Activated naive CD4-positive, alpha-beta T cell treated with Interleukin-2 at 50 U/mL for 16 hours (primary cell): ENCODE measurements around the gene MRM1.

Source experiments
- DNase-seq: peaks from one replicate; pipeline ENCODE4 v3.0.0-alpha.2; 2020

The MRM1 gene

DNA sequence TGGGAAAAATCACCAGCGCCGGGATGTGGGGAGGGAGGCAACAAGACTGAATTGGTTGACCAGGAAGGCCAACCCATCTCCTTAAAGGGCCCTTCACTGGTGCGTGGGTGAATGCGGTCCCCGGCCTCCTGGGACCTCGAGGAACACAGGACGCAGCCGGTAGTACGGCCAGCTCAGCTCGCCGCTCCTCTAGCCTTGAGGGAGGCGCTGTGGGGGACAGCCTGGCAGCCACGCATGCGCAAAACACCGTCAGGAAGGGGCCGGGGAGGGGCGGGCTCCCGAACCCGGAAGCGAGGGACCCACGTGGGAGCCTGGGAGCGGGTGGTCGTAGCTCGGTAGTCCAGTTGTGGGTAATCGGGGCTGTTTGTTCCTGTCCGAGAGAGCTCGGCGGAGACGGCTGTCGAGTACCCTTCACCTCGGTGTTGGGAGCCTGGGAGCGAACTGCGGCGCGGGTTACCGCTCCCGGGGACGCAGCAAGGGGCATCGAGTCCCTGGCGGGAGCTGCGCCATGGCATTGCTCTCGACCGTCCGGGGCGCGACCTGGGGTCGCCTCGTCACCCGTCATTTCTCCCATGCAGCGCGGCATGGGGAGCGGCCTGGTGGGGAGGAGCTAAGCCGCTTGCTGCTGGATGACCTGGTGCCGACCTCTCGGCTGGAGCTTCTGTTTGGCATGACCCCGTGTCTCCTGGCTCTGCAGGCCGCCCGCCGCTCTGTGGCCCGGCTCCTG lies at the start of gene MRM1:
TSS of gene MRM1 (plus strand) at position 281 of the 727 bp plus-strand sequence. CDS start at position 509, 228 bp downstream.
- DNase-seq, result peak; percentile 92

DNA sequence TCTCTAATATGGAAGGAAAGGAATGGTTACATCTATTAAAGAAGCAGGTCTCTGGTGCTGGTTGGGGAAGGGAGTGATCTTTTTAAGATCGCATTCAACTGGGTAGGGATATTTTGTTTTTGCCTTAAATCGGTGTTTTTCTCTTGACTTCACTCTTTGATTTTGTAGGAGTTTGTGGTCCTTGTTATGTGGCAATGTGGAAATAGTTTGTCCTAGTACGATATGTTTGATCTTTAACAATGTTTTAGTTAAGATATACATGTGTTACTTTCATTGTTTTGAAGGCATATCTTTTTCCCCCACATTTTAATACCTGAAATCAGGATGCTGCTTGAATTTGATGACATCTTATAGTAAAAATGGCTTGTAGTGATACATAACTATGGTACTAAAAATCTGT lies 47.9 kb upstream of the MRM1 start:
- DNase-seq, result no peak

DNA sequence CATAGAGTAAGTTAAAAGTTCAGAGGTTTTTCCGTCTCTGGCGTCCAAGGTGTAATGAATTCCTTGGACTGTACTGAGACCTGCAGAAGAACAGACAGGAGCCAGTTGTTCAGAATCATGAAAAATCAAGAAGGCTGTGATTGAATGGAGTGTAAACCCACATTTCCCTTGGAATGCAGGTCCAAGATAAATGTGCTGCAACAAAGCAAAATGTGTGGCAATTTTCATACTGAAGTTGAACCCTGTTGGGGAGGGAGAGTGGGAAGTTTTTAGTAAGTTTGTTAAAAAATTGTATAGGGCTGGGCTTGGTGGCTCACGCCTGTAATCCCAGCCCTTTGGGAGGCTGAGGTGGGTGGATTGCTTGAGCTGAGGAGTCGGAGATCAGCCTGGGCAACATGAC lies 35.3 kb upstream of the MRM1 start:
- no peak for DNase-seq

DNA sequence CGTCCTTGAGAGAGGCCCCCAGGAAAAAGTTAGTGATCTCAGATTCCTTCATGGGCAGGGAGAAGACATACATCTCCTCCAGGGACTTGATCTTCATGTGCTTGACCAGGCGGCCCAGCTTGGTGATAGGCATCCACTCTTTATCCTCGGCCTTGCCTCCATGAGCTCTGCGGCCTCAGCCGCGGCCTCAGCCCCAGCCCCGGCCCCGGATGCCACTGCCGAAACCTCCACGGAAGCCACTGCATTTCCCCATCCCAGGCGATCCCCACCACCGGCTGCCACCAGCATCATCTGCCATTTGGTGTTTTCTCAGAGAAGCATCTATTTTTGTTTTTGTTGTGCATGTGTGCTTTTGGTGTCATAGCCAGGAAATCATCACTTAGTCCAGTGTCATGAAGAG lies 26.4 kb upstream of the MRM1 start:
- DNase-seq, result no peak

DNA sequence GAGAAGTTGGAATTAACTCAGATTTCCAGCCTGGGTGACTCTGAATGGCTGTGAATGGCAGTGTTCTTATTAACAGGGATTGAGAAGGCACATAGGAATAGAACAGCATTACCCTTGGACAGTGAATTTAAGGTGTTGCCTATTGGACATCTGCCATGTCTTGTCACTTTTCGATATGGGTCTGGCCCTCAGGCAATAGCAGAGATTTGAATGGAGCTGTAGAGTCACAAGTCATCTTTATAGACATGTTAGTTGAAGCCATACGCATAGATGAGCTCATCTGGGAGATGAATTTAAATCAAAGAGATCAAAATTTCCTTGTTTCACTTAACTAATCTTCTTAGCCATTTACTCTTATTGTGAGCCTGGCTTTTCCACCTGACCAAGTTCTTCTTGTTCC lies 24.6 kb upstream of the MRM1 start:
- DNase-seq, result no peak

DNA sequence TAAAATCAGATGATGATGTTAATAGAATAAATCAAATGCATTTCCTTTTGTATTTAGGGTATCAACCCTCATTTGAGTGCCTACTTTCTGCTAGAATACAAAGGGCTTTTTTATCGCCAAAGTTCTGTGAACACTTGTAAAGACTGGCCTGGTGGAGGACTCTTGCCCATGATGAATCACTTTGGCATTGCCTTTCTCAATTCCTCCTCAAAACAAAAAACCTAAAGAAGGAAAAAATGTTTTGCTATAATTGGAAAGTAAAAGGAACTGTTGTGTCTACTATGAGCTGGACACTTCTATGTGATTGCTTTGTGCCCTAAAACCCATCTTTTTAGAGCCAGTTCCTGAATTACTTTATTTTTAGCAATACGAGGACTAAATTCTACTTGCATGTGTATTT lies 22.7 kb upstream of the MRM1 start:
- DNase-seq, result no peak

GRCh38 chr17:36583787-36584186 lies 17.6 kb upstream of the MRM1 start:
- no peak for DNase-seq

DNA sequence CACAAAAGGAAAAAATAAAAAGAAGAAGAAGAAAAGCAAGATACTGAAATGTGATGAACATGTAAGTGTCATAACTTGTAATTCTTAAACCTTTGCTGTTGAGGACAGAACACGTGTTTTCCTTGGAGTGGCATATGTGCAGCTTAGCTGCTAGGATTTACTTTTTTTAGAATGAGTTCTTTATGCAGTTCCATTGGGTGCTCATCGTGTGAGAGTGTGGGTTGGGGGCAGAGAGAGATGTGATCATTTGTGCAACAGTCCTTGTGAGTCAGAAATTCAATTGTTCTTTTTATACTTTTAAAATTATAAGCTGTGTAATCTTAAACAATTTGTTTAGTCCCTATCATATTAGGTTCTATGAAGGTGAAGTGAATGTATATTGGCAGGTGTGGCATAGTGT lies 15.2 kb upstream of the MRM1 start:
- DNase-seq, result no peak

DNA sequence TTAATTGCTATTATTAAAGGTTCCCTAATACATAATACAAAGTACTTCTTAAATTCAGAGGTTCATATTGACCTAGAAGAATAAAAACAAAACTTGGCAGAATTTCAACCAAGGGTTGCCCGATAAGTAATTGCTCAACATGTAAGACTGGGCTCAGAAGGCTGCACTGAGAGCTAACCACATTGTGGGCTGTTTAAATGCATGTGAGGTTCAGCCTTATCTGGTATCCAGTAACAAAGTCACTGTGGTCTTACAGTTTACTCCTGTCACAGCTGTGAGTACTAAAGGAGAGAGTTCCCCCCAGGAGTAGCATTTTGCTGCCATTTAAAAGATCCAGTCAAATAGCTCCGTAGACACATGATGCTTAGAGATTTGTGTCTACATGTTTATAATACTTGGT lies 11.3 kb upstream of the MRM1 start:
- no peak for DNase-seq

DNA sequence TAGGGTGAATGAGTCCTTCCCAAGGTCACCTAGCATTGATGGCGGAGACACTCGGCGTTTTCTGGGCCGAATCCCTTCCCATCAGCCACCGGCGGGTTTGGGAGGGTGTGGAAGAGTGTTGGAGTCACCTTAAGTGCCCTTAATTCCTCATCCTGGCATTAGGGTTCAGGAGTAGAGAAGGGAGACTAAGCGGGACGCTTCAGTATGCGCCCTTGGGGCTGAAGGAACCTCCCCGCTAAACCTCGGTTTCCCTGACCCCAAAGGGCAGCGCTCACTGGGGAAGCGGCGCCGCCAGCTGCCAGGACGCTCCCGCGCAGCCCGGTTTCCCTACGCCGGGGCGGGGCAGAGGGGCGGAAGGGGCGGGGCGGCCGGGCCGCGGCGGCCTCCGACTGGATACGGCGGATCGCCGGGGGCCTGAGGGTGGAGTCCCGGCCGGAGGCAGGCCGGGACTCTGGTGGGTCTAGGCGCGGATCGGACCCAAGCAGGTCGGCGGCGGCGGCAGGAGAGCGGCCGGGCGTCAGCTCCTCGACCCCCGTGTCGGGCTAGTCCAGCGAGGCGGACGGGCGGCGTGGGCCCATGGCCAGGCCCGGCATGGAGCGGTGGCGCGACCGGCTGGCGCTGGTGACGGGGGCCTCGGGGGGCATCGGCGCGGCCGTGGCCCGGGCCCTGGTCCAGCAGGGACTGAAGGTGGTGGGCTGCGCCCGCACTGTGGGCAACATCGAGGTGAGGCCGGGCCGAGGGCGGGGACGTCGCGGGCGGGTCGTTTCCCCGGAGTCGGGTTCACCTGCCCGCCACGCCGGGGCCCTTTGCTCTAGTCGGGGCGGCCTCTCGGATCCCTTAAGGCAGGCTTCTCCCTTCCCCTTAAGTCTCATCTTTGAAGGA lies 9.7 kb upstream of the MRM1 start, which contains the start of gene DHRS11:
TSS of gene DHRS11 (plus strand) at position 446 of the 882 bp plus-strand sequence. CDS start at position 577, 131 bp downstream.
- DNase-seq, result peak; percentile 85

GRCh38 chr17:36592316-36592715 lies 9.1 kb upstream of the MRM1 start:
- DNase-seq, result peak; percentile 14

DNA sequence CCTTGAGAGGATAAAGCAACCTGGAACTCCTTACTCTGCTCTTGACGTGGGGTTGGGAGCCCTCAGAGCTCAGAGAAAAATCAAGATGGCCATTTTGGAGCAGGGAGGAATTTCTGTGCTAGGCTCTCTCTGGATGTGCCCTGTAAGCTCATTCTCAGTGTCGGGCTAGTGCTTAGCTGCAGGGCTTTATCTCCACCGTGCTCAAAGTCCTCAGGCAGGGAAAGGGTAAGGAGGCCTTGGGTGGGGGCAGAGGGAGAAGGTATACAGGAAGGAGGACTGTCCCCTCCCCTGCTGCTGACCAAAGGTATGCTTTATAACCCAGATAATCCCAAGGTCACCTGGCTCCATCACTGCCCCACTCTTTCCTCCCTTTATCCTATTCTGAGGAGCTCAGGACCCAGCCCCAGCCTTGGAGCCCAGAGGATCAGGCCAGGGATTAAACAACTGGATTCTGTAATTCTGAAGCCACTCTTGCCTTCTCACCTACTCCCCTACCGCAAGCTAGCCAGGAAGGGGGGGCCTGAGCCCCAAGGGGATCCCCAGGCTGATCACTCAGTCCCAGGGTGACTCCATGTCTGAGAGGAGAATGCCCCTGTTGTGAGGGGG lies 8.6 kb upstream of the MRM1 start:
- DNase-seq, result peak; percentile 8

- DNase-seq, result no peak
Measured at GRCh38 chr17:36593656-36594316, 7.6 kb upstream of the MRM1 start.

DNA sequence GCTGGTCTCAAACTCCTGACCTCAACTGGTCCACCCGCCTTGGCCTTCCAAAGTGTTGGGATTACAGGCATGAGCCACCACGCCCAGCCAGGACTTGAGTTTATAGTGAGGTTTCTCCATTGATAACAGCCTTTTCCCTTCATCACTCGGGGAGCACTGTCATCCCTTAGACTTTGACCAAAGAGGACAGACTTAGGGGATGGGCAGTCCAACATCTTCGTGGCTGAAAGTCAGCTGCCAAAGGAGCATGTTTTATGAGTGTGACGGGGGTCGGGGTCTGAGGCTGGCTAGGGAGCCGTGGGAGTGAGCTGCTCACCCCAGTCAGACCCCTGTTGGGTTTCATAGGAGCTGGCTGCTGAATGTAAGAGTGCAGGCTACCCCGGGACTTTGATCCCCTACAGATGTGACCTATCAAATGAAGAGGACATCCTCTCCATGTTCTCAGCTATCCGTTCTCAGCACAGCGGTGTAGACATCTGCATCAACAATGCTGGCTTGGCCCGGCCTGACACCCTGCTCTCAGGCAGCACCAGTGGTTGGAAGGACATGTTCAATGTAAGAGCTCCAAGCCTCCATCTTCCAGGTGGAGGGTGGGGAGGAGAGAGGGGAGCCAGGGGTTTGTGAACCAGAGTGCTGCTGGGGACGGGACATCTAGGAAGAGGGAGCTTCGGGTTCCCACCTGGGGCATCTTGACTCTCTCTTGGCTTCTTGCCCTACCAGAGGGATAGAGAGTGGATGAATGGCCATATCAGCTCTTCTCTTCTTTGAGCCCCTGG lies 6.6 kb upstream of the MRM1 start:
- DNase-seq, result no peak

- no peak for DNase-seq
Measured at GRCh38 chr17:36597226-36597625, 4.2 kb upstream of the MRM1 start.

DNA sequence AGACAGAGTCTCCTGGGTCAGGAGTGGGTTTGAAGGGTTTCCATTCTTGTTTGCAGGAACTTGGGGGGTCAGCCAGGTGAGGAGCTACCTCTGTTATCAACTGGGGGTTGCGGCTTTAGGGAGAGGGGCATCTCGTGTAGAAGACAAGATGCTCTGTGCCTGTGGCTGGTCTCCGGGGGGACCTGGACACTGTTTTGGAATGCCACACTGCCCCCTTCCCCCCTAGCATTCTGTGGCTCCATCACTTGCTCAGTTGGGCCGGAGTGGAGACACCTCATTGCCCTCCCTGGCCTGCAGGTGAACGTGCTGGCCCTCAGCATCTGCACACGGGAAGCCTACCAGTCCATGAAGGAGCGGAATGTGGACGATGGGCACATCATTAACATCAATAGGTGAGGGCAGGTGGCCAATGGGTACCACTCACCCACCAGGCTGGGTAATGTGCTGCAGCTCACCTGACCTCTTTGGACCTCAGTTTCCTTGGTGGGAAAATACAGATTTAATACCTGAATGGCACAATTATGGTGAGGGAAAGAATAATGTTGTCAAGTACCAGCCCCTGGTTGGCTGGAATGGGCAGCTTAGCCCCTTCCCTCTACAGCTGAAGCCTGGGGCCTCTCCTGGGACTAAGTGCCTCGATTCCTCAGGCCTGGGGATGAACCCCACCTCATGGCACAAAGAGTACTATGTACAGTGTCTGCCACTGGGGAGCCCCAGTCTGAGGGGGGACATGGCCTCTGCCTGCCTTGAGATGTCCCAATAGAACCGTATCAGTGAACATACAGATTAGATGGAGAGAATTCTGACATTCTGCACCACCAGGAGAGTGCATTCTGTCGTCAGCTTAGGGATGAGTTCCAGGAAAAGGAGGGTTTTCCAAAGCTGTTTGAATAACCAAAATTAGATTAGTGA lies 3.3 kb upstream of the MRM1 start:
- no peak for DNase-seq

- DNase-seq, result no peak
Measured at GRCh38 chr17:36598951-36599401, 2.4 kb upstream of the MRM1 start.

GRCh38 chr17:36599546-36600250 lies 1.7 kb upstream of the MRM1 start:
- no peak for DNase-seq

GRCh38 chr17:36600465-36600864 lies 918 bp upstream of the MRM1 start:
- no peak for DNase-seq

GRCh38 chr17:36600936-36601302 lies 464 bp upstream of the MRM1 start:
- DNase-seq, result no peak
